OCI-LY7 (cell line): ENCODE measurements around the gene CTNNA2.

ENCODE experiments used
- CTCF ChIP-seq: fragments of 200-600 bp; sonication (generic); conservative IDR thresholded peaks from 2 replicates; pipeline ENCODE4 v1.5.1; 2014; ENCODE audit warnings: mild to moderate bottlenecking, antibody characterized with exemption, low read length, moderate library complexity, mixed read lengths
- EZH2phosphoT487 ChIP-seq: fragments of 200-600 bp; sonication (generic); IDR thresholded peaks from 2 replicates; pipeline ENCODE4 v1.6.1; 2018; ENCODE audit warnings: low read depth, borderline replicate concordance, mild to moderate bottlenecking, mixed run types, antibody characterized with exemption, low read length, moderate library complexity, mixed read lengths

DNA sequence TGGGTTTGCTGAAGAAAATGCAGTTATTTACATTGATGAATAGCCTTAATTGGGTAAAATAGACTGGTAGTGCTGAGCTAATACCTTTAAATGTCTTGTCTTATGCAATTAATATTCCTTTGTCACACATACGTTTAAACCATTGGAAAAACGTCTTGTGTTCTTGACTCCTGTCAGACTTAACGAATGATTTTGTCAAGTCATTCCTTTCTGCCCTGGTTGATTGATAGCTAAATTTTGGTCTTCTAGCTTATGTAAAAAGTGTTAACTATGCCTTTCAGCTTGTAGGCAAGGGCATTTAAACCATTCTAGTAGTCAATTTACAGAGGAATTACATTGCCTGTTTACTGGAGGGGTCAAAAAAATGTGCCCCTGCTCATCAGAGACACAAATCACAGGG, 897.5 kb downstream of the CTNNA2 start:
- no peak for TF ChIP-seq CTCF
- TF ChIP-seq EZH2phosphoT487: no peak
